Activated T-cell treated with anti-CD3 and anti-CD28 coated beads for 24 hours (primary cell): ENCODE results near the gene SFXN3.

Source experiments
- DNase-seq: peaks from one replicate; pipeline ENCODE4 v3.0.0-alpha.2; 2020; ENCODE audit warnings: low read depth

SFXN3 gene

GRCh38 chr10:101060036-101060950 lies 29.3 kb downstream of the SFXN3 start:
- DNase-seq = peak; percentile 81

- DNase-seq = peak; percentile 86
Observed at GRCh38 chr10:101060951-101061623, 30.1 kb downstream of the SFXN3 start.

- no peak for DNase-seq
Observed at GRCh38 chr10:101061624-101062231, 30.7 kb downstream of the SFXN3 start, which contains the start of gene KAZALD1. TSS of gene KAZALD1 (plus strand) at chr10:101061989. CDS start at chr10:101062593, 604 bp downstream.

DNA sequence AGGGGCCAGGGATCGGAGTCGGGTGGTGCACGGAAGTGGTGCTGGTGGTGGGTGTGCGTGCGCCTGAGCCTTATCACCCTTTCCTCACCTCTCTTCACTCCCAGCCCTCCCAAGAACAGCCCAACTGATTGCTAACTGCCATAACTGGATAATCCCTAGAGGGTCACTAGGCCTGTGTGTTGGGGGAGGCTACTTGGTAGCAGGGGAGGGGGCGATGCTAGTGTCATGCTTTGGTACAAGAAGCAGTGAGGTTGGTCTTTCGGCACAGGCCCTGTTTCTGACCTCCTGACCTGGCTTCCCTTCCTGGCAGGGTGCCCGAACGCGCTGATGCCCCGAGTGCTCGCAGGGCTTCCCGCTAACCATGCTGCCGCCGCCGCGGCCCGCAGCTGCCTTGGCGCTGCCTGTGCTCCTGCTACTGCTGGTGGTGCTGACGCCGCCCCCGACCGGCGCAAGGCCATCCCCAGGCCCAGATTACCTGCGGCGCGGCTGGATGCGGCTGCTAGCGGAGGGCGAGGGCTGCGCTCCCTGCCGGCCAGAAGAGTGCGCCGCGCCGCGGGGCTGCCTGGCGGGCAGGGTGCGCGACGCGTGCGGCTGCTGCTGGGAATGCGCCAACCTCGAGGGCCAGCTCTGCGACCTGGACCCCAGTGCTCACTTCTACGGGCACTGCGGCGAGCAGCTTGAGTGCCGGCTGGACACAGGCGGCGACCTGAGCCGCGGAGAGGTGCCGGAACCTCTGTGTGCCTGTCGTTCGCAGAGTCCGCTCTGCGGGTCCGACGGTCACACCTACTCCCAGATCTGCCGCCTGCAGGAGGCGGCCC lies 31.4 kb downstream of the SFXN3 start:
- no peak for DNase-seq

DNA sequence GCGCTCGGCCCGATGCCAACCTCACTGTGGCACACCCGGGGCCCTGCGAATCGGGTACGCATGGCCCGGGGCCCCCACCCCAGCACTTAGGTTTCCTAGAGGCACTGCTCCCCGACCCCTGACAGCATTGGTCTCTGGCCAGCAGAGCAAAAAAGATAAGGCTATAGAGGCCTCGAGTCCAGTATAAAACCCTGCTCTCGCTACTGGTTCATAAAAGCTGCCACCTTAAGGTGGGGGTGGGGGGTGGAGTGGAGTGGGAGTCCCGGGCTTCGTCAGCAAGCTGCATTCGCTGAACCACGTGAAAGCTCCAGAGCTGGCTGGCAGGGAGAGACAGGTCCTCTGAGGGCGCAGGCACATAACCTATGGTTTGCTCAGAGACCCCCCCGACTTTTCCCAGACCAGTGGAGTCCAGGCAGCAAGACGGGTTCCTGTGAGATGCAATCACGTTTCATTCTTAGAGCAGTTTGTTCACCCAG lies 32.1 kb downstream of the SFXN3 start:
- no peak for DNase-seq

DNA sequence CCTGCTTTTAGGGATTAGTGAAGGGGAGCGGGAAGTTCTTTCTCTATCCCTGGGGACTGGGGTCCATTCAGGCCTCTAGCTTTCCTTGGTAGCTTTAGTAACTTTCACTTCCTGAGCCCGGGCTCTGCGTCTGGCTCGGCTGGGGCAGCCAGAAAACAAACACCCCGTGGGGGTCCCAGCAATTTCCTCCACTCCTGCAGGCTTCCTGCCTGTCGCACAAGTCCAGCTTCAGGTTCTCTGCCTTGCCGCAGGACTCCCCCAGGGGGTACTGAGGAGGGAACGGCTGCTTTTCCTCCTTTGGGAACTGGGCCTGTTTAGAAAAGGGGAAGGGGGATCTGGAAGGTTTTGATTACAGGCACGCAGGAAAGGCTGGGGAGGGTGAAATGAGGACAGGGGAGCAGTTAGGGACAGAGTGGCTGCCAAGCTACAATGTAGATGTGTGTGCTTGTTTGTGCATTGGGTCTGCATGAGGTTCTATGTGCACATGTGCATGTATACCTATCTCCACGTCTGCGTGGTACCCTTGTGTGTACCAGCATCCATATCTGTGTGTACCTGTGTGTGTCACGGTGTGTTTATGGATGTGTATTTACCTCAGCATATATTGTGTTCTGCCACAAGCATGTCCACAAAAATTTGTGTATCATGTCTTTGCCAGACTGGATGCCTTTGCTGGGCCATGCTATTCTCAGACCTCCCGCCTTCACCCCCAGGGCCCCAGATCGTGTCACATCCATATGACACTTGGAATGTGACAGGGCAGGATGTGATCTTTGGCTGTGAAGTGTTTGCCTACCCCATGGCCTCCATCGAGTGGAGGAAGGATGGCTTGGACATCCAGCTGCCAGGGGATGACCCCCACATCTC lies 32.7 kb downstream of the SFXN3 start:
- DNase-seq = no peak

GRCh38 chr10:101064415-101065030 lies 33.5 kb downstream of the SFXN3 start:
- DNase-seq = no peak

- DNase-seq = no peak
Observed at GRCh38 chr10:101065481-101066145, 34.6 kb downstream of the SFXN3 start.

GRCh38 chr10:101066146-101066895 lies 35.3 kb downstream of the SFXN3 start:
- no peak for DNase-seq

- no peak for DNase-seq
Observed at GRCh38 chr10:101066896-101067355, 35.9 kb downstream of the SFXN3 start.

GRCh38 chr10:101067356-101068083 lies 36.5 kb downstream of the SFXN3 start:
- DNase-seq = peak; percentile 72

DNA sequence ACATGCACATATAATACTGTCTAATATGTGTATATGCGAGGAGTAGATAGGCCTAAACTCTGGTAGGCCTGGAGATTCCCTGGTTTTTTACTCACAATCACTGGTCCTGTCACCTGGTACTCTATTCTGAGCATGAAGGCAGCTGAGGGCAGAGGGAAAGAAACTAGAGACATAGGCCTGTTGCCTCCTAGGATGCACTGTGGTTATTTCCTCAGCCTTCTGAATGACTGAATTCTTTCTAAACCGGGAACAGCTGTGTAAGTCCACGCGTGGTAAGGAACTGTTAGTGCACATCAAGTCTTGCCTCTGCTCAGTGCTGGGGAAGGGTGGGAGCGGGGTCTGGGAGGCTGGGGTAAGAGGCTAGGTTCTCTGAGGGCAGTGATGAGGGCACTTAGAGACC lies 38.4 kb downstream of the SFXN3 start:
- no peak for DNase-seq

DNA sequence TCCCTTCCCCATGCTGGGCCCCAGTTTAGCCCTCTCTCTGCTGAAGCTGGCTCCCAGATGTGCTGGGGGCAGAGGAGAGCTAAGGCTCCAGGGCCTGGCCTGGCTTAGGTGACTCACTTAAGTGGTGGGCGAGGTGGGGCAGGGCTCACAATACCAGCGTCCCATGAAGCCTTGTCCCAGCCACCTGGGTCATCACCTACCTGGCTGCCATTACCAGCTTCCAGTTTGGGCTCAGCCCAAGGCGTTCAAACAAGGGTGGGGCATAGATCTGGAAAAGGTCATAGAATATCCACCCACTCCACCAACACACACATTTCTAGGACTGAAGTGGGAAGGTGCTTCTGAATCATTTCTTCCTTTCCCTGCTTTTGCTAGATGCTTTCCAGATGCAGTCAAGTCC lies 39.1 kb downstream of the SFXN3 start:
- no peak for DNase-seq

DNA sequence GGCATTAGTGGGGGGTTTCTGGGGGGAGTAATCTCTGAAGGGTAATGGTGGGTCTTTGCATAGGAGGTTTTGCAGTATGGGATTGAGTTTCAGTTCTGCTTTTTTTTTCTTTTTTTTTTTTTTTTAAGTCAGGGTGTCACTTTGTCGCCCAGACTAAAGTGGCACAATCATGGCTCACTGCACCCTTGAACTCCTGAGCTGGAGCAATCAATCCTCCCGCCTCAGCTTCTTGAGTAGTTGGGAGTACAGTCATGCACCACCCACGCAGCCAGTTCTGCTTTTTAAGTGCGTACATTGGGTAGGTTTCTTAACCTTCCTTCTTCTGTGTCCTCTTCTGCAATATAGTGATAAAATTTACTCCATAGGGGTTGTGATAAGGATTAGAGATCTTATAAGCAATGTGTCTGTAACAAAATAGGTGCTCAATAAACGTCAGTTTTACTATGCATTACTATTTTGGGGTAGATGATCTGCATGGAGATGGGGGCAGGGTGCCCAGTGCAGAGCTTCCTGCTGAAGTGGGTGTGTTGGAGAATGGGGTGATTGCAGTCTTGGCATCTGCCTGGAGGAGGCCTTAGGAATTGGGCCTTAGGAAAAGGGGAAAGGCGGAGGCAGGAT lies 40.3 kb downstream of the SFXN3 start:
- DNase-seq = no peak

- DNase-seq = no peak
Observed at GRCh38 chr10:101071885-101072433, 40.9 kb downstream of the SFXN3 start.

DNA sequence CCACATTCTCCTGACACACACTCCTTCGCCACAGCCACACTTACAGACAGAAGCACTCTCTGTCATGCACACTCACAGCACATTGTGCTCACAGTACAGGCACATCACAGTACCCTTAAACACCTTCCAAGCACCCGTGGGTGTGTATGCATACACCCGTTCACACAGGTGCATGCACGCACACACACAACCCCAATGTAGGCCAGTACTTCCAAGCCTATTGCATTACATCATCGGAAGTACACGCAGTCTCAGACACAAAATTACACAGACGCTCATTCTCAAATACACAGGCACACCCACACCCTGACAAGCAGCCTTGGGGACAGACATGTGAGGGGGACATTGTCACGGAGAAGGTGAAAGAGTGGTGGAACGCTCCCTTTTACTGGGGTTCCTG lies 41.9 kb downstream of the SFXN3 start:
- no peak for DNase-seq

DNA sequence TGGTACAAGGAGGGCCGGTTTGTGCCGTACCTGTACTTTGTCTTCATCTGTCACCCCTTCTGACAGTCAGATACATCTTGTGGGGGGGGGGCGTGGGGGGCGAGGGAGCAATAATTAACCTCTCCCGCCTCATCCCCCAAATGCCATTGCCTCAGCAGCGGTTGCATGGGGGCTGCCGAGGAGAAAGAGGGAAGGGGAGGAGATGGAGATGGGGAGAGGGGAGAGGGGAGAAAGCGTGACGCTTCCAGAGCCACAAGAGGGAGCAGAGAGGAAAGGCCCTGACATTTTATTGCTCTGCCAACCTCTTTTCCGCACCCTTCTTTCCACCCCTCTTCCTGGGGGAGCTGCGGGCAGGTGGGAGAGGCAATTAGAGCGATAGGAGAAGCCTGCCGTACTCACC lies 42.6 kb downstream of the SFXN3 start:
- DNase-seq = no peak
